GM12873 (cell line): Measurements from ENCODE around the gene ARFGEF3.

Source experiments
- CTCF ChIP-seq: IDR thresholded peaks from 2 replicates; pipeline ENCODE4 v1.5.1; 2012; ENCODE audit warnings: low read depth, mild to moderate bottlenecking, moderate library complexity, low read length, control low read depth; ENCODE audit not compliant: insufficient read depth; ENCODE audit errors: missing control alignments

The ARFGEF3 gene

GRCh38 chr6:138229663-138230179 is 68.0 kb downstream of the ARFGEF3 start:
- TF ChIP-seq CTCF: no peak

- TF ChIP-seq CTCF: no peak
These were observed 68.5 kb downstream of the ARFGEF3 start for GRCh38 chr6:138230221-138230620.

- TF ChIP-seq CTCF: no peak
These were observed 69.1 kb downstream of the ARFGEF3 start for GRCh38 chr6:138230759-138231380.

GRCh38 chr6:138231381-138231886 is 69.7 kb downstream of the ARFGEF3 start:
- TF ChIP-seq CTCF: no peak

- no peak for TF ChIP-seq CTCF
These were observed 72.6 kb downstream of the ARFGEF3 start for GRCh38 chr6:138234363-138234762.

GRCh38 chr6:138235205-138235604 is 73.5 kb downstream of the ARFGEF3 start:
- no peak for TF ChIP-seq CTCF

- TF ChIP-seq CTCF: no peak
These were observed 74.0 kb downstream of the ARFGEF3 start for GRCh38 chr6:138235693-138236092.

- TF ChIP-seq CTCF: no peak
These were observed 75.7 kb downstream of the ARFGEF3 start for GRCh38 chr6:138237463-138237862.
